H1 (cell line): ENCODE data around the gene USH1G. TPM values are rescaled to one million over a fixed set of nuclear protein-coding genes. Genes with fewer than 3 reads are reported as not detected.

ENCODE experiments used
- ASH2L ChIP-seq: fragments of 200-600, 300-600 bp; sonication (generic); IDR thresholded peaks from one replicate; pipeline ENCODE4 v1.7.1; 2017; ENCODE audit warnings: low read length
- CHD1 ChIP-seq: IDR thresholded peaks from 2 replicates; pipeline ENCODE4 v1.6.1; 2012; ENCODE audit warnings: low read depth, low read length, improper control_type of control experiment
- CREB1 ChIP-seq: IDR thresholded peaks from 2 replicates; pipeline ENCODE4 v1.6.1; 2012; ENCODE audit warnings: inconsistent platforms
- EZH2 ChIP-seq: fragments of 200-600 bp; sonication (generic); IDR thresholded peaks from 2 replicates; pipeline ENCODE4 v1.7.1; 2012; ENCODE audit warnings: low read depth, mild to moderate bottlenecking, moderate library complexity, low read length, inconsistent platforms; ENCODE audit not compliant: severe bottlenecking
- HDAC6 ChIP-seq: IDR thresholded peaks from one replicate; pipeline ENCODE4 v1.7.1; 2012; ENCODE audit warnings: low read depth, mild to moderate bottlenecking, inconsistent platforms, low read length, moderate library complexity
- RFX5 ChIP-seq: IDR thresholded peaks from 2 replicates; pipeline ENCODE4 v1.6.1; 2011; ENCODE audit warnings: low read depth, low read length, improper control_type of control experiment, borderline replicate concordance
- SAP30 ChIP-seq: fragments of 300-600 bp; sonication (generic); IDR thresholded peaks from 2 replicates; pipeline ENCODE4 v1.7.1; 2012; ENCODE audit warnings: low read length, moderate library complexity, mild to moderate bottlenecking, inconsistent platforms; ENCODE audit not compliant: insufficient read depth, insufficient replicate concordance
- SP2 ChIP-seq: IDR thresholded peaks from 2 replicates; pipeline ENCODE4 v1.6.1; 2012; ENCODE audit warnings: mild to moderate bottlenecking, low read length, inconsistent platforms
- ZNF274 ChIP-seq: IDR thresholded peaks from 2 replicates; pipeline ENCODE4 v1.7.0; 2012; ENCODE audit warnings: low read length, borderline replicate concordance; ENCODE audit errors: extremely low read depth
- polyA plus RNA-seq, 7 experiments: library from polyadenylated mRNA; depleted of rRNA in 3 of 7; stranded (reverse) in 5 of 7; unstranded in 2 of 7; fragments of >200 nt in 5 of 7; fragments of 200-250 nt in 2 of 7; gene quantifications; 1 replicate in 5 of 7; 2 replicates in 1 of 7; 4 replicates in 1 of 7; pipeline versions ENCODE4 v1.2.1 to v1.2.3, GENCODE V29; 2011 to 2013; ENCODE audit warnings: missing spikeins in 2 of 7, mixed read lengths in 2 of 7
- total RNA-seq: library from RNA; stranded (reverse); fragmentation: NEBNext Ultra II Directional; extraction: Animal tissue kit (Norgen Biotek cat#: 25700); gene quantifications from 2 replicates; pipeline ENCODE4 v1.2.1, GENCODE V29; 2021

The USH1G gene
- total and polyA plus RNA-seq, 2 of the 8 experiments (the other 6 are each of a cell fraction or from before 2014, with no cell fraction given), result 1.6 to 4.3 TPM

DNA sequence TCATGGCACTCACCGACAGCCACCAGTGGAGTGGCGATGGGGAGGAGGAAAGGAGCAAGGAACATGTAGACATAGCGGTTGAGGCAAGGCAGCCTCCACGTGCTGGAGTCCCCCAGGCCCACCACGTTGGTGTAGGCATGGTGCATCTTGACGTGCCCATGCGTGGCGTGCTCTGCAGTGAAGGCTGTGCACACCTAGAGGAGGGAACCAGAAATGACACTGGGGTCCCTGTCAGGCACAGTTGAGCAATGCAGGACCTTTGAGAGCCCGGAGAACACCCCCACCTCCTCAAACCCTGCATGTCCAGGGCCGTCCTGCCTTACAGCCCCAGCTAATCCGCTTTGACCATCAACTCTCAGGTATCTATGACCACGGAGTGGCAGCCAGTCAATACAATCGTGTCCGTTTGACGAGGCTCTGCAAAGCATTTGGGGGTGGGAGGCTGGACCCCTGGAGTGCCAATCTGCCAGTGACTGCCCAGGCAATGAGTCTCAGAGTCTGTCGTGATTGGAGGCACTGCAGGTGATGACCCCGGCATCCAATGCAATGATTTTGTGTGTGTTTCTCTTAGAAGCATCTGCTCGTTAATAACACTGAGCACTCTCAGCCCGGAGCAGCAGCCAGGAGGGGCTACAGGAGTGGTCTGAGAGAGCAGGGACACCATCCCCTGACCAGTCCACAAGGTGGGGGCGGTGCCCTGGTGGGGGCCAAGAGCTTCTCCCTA is 40.4 kb downstream of the USH1G start (continued):
- no peak for TF ChIP-seq ZNF274
- TF ChIP-seq HDAC6, result no peak
- TF ChIP-seq SP2, result no peak
- no peak for TF ChIP-seq EZH2
- TF ChIP-seq SAP30, result no peak
- TF ChIP-seq RFX5, result no peak
- no peak for TF ChIP-seq CHD1
- TF ChIP-seq ASH2L, result no peak
- TF ChIP-seq CREB1, result no peak
